Panc1 (cell line): Measurements from ENCODE around the gene USP44. TPM values are rescaled to one million over a fixed set of nuclear protein-coding genes. Genes with fewer than 3 reads are reported as not detected.

ENCODE experiments used
- ATAC-seq: fragments of 200-7000 bp; cut with Tn5 transposase; 2 replicates; pipeline ENCODE4 v1.9.1; 2020; ENCODE audit warnings: mild to moderate bottlenecking, moderate library complexity
- BruUV-seq: library from RNA; stranded (reverse); fragments of 400-500 nt; replicated peaks from 2 replicates; lab custom pipeline; 2021; lab: Mats Ljungman, UMichigan
- CTCF ChIA-PET: fragments of 300-600 bp; sonication (Branson Sonifier 250); formaldehyde crosslinking; loops from one replicate; lab custom pipeline; 2022; ENCODE audit warnings: antibody characterized with exemption; lab: Charles Lee
- POLR2A ChIA-PET: fragments of 300-600 bp; sonication (Branson Sonifier 250); formaldehyde crosslinking; loops from one replicate; lab custom pipeline; 2022; ENCODE audit warnings: antibody characterized with exemption; lab: Charles Lee
- DNase-seq: peaks from one replicate; pipeline ENCODE4 v3.0.0-alpha.2; 2010; ENCODE audit warnings: low read depth, low spot score
- H3K27ac ChIP-seq: 2 replicates; pipeline ENCODE4 v1.5.1; 2011; ENCODE audit warnings: mild to moderate bottlenecking, low read length, inconsistent platforms
- H3K27me3 ChIP-seq: fragments of 200-500 bp; sonication (Bioruptor generic); 2 replicates; pipeline ENCODE4 v1.6.0; 2014; ENCODE audit warnings: low read length, inconsistent platforms; ENCODE audit not compliant: control insufficient read depth, insufficient read depth
- H3K36me3 ChIP-seq: fragments of 200-500 bp; sonication (Bioruptor generic); 2 replicates; pipeline ENCODE4 v1.5.1; 2014; ENCODE audit warnings: inconsistent platforms, mild to moderate bottlenecking, low read length, moderate library complexity; ENCODE audit not compliant: control insufficient read depth, insufficient read depth
- H3K4me1 ChIP-seq: 2 replicates; pipeline ENCODE4 v1.5.1; 2011; ENCODE audit warnings: inconsistent platforms, mild to moderate bottlenecking, low read length, moderate library complexity; ENCODE audit not compliant: control insufficient read depth, insufficient read depth
- H3K4me3 ChIP-seq, 2 experiments: 2 replicates each; pipeline ENCODE4 v1.5.1; 2011 to 2012; ENCODE audit warnings: low read depth in 2 of 2, low read length in 2 of 2, mild to moderate bottlenecking in 2 of 2, inconsistent platforms in 1 of 2, moderate library complexity in 1 of 2
- H3K9me3 ChIP-seq: fragments of 200-500 bp; sonication (Bioruptor generic); 2 replicates; pipeline ENCODE4 v1.5.1; 2014; ENCODE audit warnings: low read depth, mild to moderate bottlenecking, inconsistent platforms, low read length, moderate library complexity; ENCODE audit not compliant: control insufficient read depth, insufficient read depth
- POLR2AphosphoS5 ChIP-seq: IDR thresholded peaks from 2 replicates; pipeline ENCODE4 v1.6.1; 2012; ENCODE audit warnings: mild to moderate bottlenecking, low read depth, low read length, moderate library complexity
- SIN3A ChIP-seq: IDR thresholded peaks from 2 replicates; pipeline ENCODE4 v1.6.1; 2012; ENCODE audit warnings: low read depth, mild to moderate bottlenecking, low read length, moderate library complexity, borderline replicate concordance; ENCODE audit not compliant: insufficient read depth
- TCF7L2 ChIP-seq: IDR thresholded peaks from 2 replicates; pipeline ENCODE4 v1.6.1; 2011; ENCODE audit warnings: mild to moderate bottlenecking, low read depth, low read length, inconsistent platforms
- in situ Hi-C: cut with HindIII; loops from 2 replicates; pipeline ENCODE4 v1.10.0; 2016; ENCODE audit warnings: low sequenced_read_pairs, low pct_unique_long_range_greater_than_20kb
- intact Hi-C: fragments of 100-400 bp; cut with micrococcal nuclease; formaldehyde crosslinking; loops from one replicate; pipeline ENCODE4 v1.10.0; 2022; ENCODE audit not compliant: unreplicated experiment
- total RNA-seq: library from RNA; stranded (reverse); gene quantifications from one replicate; pipeline ENCODE4 v1.2.1, GENCODE V29; 2021; ENCODE audit not compliant: unreplicated experiment
- TF ChIP-seq, protein P1 (sequence below), 2 experiments: IDR thresholded peaks; 2 replicates each; pipeline ENCODE4 v1.6.1; 2011 to 2012; ENCODE audit warnings: low read depth in 2 of 2, control low read depth in 1 of 2, low read length in 1 of 2, mild to moderate bottlenecking in 1 of 2, moderate library complexity in 1 of 2; ENCODE audit not compliant: insufficient read depth in 1 of 2
- TF ChIP-seq, protein P2 (sequence below): fragments of 450-650 bp; IDR thresholded peaks from 2 replicates; pipeline ENCODE4 v1.5.1; 2017; ENCODE audit warnings: mild to moderate bottlenecking

Gene USP44
- total RNA-seq, 1 experiment from 2014 or later, result 0.10 TPM

DNA sequence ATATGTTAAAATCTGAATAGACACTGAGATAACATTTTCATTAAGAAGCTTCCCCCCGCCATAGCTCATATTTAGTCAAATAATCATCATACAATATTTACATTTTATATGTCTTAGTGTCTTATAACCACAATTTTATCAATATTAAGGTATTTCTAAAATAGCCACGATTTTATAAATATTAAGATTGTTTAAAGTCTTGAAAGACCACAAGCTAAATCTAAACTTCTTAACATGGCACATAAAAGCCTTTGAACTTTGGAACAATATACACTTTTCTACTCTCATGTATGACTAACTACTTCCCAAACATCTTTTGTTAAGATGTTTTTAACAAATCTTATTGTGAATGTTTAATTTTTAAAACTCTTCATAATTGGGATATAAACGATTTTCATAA, 6.5 kb downstream of the USP44 start:
- Histone ChIP-seq H3K4me3 (no peak overlapping the region), H3K27me3 (peaks cover 12% of the 10 kb centered on the region; the same call in 1 of the 2 replicates), H3K9me3 (peaks cover 6% of the 10 kb centered on the region; the same call in 1 of the 2 replicates), H3K36me3 (no peaks in the 10 kb centered on the region), H3K27ac (no peak overlapping the region), H3K4me1 (no peaks in the 10 kb centered on the region)
- in situ Hi-C loops (no loop called here), intact Hi-C loops (no loop called here)
- TF ChIP-seq, protein P1, sequence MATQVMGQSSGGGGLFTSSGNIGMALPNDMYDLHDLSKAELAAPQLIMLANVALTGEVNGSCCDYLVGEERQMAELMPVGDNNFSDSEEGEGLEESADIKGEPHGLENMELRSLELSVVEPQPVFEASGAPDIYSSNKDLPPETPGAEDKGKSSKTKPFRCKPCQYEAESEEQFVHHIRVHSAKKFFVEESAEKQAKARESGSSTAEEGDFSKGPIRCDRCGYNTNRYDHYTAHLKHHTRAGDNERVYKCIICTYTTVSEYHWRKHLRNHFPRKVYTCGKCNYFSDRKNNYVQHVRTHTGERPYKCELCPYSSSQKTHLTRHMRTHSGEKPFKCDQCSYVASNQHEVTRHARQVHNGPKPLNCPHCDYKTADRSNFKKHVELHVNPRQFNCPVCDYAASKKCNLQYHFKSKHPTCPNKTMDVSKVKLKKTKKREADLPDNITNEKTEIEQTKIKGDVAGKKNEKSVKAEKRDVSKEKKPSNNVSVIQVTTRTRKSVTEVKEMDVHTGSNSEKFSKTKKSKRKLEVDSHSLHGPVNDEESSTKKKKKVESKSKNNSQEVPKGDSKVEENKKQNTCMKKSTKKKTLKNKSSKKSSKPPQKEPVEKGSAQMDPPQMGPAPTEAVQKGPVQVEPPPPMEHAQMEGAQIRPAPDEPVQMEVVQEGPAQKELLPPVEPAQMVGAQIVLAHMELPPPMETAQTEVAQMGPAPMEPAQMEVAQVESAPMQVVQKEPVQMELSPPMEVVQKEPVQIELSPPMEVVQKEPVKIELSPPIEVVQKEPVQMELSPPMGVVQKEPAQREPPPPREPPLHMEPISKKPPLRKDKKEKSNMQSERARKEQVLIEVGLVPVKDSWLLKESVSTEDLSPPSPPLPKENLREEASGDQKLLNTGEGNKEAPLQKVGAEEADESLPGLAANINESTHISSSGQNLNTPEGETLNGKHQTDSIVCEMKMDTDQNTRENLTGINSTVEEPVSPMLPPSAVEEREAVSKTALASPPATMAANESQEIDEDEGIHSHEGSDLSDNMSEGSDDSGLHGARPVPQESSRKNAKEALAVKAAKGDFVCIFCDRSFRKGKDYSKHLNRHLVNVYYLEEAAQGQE (IDR thresholded peaks at IDR 0.05; ENCODE audit: insufficient read depth in 1 of 2, low read depth in 2 of 2, low read length in 1 of 2), result no peak
- TF ChIP-seq SIN3A, result no peak
- TF ChIP-seq, protein P2, sequence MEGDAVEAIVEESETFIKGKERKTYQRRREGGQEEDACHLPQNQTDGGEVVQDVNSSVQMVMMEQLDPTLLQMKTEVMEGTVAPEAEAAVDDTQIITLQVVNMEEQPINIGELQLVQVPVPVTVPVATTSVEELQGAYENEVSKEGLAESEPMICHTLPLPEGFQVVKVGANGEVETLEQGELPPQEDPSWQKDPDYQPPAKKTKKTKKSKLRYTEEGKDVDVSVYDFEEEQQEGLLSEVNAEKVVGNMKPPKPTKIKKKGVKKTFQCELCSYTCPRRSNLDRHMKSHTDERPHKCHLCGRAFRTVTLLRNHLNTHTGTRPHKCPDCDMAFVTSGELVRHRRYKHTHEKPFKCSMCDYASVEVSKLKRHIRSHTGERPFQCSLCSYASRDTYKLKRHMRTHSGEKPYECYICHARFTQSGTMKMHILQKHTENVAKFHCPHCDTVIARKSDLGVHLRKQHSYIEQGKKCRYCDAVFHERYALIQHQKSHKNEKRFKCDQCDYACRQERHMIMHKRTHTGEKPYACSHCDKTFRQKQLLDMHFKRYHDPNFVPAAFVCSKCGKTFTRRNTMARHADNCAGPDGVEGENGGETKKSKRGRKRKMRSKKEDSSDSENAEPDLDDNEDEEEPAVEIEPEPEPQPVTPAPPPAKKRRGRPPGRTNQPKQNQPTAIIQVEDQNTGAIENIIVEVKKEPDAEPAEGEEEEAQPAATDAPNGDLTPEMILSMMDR, result no peak
- TF ChIP-seq TCF7L2, result no peak
- TF ChIP-seq POLR2AphosphoS5, result no peak
- DNase-seq (no peak), ATAC-seq (no peak)
- BruUV-seq, result no TSS peak
- CTCF ChIA-PET, result no interaction called here
- POLR2A ChIA-PET, result interaction anchor here (0.7 kb wide), 1 partner anchor 421 kb away, joined by 3 read pairs; no protein-coding TSS in a partner anchor

DNA sequence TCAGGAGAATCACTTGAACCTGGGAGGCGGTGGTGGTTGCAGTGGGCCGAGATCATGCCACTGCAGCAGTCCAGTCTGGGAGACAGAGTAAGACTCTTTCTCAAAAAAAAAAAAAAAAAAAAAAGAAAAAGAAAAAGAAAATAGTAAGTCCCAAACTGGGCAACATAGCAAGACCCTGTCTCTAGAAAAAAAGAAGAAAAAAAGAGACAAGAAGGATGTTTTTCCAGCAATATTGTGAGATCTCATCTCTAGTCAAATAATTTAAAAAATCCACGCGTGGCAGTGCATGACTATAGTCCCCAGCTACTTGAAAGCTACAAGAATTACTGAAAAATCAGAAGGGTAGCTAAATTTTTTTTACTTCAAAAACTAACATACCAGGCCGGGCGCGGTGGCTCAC, 8.0 kb downstream of the USP44 start:
- ATAC-seq, result no peak
- H3K27me3 ChIP-seq, result peaks cover 12% of the 10 kb centered on the region; the same call in 1 of the 2 replicates
- H3K9me3 ChIP-seq, result no peaks in the 10 kb centered on the region
- intact Hi-C loops (no loop called here), in situ Hi-C loops (no loop called here)
- ChIA-PET CTCF (no interaction called here), POLR2A (no interaction called here)
- no peaks in the 10 kb centered on the region for H3K36me3 ChIP-seq
- H3K4me1 ChIP-seq, result no peaks in the 10 kb centered on the region
- TF ChIP-seq SIN3A (no peak), TCF7L2 (no peak)
- DNase-seq, result no peak
- BruUV-seq, result no TSS peak
- H3K4me3 ChIP-seq, result no peak overlapping the region
- H3K27ac ChIP-seq, result no peak overlapping the region

DNA sequence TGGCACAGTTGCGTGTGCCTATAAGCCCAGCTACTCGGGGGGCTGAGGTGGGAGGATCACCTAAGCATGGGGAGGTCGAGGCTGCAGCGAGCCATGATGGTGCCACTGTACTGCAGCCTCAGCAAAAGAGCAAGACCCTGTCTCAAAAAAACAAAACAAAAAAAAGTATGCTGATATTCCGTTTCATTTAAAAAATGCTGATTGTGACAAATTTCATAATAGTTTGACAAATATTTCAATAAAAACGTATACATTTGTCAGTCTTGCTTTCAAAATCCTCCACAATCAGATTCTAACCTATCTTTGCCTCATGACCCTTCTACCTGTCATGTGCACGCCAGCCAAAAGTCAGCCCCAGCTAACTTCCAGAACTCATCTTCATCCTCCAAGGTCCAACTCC, 9.8 kb downstream of the USP44 start:
- ATAC-seq (no peak), DNase-seq (no peak)
- TF ChIP-seq, protein P1 (IDR thresholded peaks at IDR 0.05; ENCODE audit: insufficient read depth in 1 of 2, low read depth in 2 of 2, low read length in 1 of 2), result no peak
- ChIA-PET POLR2A (no interaction called here), CTCF (no interaction called here)
- no TSS peak for BruUV-seq
- no peak overlapping the region for H3K4me3 ChIP-seq
- H3K27ac ChIP-seq, result no peak overlapping the region
- no peaks in the 10 kb centered on the region for H3K27me3 ChIP-seq
- no peaks in the 10 kb centered on the region for H3K36me3 ChIP-seq
- intact Hi-C loops, result no loop called here
- no peaks in the 10 kb centered on the region for H3K4me1 ChIP-seq
- in situ Hi-C loops, result no loop called here
- H3K9me3 ChIP-seq, result no peaks in the 10 kb centered on the region
